ENCODE results near the gene PRSS36.
"Not testable (repeated sequence)": the region's sequence is repeated elsewhere in the genome, so short reads cannot be mapped to it uniquely, and the experiment has no call there.

Gene PRSS36

DNA sequence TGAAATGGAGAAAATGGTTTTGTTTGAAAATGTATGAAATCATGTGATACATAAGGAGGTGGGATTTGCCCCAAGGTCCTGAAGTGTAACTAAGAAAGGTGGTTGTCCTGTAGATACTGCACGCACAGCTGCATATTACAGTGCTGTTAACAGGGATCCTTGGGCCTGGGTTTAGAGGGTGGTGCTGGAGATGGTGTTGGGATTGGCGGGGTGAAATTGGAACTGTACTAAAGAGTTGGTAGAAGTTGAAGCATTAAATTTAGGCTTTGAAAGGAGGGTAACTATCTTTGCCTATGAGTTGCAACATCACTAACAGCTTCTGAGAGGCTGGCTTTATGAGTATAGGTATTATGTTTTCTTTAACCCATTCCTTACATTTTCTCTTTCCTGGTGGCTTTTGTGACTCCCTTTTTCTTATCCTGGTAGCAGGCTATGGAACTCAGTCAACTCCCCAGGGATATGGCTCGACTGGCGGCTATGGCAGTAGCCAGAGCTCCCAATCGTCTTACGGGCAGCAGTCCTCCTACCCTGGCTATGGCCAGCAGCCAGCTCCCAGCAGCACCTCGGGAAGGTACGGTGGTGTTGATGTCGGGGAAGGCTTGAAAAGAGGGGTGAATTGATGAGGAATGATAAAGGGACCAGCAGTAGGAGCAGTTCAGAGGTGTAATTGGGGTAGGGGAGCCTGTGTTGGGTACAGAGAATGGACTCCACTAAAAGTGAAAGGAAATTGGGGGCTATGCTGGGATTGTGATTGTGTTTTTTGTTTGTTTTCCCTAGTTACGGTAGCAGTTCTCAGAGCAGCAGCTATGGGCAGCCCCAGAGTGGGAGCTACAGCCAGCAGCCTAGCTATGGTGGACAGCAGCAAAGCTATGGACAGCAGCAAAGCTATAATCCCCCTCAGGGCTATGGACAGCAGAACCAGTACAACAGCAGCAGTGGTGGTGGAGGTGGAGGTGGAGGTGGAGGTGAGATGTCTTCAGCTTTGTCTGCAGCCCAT, 33.9 kb upstream of the PRSS36 start:
- DNase-seq = no peak

DNA sequence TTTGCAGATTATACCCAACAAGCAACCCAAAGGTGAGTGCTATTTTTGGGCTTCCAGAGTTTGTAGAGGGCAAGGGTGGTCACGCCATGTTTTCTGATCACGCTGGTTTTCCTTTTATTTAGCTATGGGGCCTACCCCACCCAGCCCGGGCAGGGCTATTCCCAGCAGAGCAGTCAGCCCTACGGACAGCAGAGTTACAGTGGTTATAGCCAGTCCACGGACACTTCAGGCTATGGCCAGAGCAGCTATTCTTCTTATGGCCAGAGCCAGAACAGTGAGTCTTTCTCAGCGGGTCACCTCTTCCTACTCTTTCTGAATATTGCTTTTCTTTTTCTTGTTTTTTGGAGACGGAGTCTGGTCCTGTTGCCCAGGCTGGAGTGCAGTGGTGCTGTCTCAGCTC, 32.5 kb upstream of the PRSS36 start:
- peak in 1 of 2 donors; percentile 10 for DNase-seq

DNA sequence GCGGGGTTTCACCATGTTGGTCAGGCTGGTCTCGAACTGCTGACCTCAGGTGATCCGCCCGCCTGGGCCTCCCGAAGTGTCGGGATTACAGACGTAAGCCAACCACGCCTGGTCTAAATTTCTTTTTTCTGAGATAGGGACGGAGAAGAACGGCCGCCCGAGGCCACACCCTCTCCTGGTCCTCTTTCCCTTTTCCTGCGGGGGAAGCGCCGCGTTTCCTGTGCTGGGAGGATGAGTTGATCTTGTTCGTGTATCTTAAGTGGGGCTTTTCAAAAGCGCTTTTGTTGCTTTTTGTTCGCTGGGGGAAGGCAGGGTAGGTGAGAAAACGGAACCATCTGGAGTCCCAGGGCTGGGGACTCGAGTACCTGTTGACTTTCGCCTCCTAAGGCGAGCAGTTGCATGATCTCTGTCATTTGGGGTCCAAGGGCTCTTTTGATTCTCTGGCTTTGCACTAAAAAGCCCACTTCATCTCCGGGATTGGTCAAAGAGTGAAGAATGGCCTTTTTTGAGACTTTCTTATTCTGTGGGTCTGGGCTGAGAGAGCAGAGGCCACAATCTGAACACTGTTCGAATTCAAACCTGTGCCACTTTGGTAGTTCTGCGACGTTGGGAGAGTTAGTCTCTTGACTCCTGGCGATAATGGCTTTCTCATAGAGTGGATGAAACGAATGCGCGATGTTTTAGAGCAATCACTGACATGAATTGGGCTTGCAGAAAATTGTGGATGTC, 31.4 kb upstream of the PRSS36 start:
- DNase-seq = peak in 1 of 2 donors; percentile 34

DNA sequence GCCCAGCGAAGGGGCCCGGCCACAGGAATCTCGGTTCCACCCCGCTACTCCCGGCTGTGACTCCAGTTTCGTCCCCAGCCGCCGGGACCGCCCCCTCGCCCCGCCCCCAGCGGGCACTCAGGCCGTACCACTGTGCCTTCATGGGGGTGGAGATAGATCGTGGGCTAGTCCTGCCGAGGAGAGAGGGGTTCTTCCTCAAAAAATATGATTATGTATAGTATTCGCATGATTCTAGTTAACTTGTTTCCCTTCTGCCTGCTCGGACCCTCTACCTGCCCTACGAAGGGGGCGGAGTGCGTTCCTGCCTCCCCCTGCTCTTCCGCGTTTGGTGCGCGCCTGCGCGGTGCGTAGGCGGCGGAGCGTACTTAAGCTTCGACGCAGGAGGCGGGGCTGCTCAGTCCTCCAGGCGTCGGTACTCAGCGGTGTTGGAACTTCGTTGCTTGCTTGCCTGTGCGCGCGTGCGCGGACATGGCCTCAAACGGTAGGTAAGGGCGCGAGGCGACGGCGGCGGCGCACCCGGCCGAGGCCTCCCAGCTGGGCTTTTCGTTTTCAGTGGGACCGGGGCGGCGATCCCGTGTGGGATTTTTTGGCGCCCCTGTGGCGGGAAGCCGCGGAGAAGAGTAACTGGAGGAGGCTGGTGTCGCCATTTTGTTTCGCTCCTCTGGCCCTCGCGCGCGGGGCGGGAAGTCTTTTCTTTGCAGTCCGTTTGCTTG, 30.0 kb upstream of the PRSS36 start, which contains the start of gene FUS:
FUS (plus strand) TSS at position 393 of the 713 bp plus-strand sequence; CDS start at position 469, 76 bp downstream.
- peak; percentile 89 to 94 for DNase-seq

DNA sequence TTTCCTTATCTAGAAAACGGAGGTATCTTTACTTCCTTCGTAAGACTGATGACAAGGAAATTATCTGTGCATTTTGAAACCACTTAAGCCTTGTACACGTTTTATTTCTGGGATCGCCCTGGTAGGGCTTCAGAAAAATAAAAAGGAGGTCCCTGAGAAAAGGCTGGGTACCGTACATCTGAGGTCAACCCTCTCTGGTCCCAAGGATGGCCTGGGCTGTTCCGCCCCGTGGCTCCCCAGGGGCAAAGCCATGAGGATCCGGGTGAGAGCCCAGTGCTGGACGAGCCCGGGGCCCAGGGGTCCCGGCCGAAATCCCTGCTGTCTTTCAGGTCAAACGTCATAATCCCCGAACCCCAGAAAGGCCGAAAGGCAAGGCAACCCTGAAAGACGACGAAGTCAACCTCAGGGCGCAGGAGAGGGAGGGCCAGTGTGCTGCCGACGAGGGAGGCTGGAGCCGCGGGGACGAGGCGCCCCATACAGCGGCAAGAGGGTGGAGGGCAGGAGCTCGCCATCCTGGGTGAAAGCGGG, 29.4 kb upstream of the PRSS36 start:
- no peak for DNase-seq

DNA sequence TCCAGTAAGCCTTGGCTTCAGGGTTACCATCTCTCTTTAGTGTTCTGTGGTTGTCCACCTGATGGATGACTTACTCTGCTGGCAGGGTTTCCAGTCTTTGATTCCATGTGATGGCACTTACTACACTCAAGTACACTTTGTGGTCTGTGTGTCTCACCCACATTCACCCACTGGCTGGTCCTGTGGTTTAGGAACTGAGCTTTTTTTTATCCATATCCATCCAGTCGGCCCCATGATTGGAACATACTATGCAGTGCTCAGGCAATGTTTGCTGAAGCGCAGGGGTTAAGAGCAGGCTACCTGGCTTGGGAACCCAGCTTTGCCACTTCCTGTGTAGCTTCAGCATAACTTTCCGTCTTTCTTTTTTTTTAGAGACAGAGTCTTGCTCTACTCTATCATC, 27.3 kb upstream of the PRSS36 start:
- DNase-seq = peak; percentile 22 to 65

DNA sequence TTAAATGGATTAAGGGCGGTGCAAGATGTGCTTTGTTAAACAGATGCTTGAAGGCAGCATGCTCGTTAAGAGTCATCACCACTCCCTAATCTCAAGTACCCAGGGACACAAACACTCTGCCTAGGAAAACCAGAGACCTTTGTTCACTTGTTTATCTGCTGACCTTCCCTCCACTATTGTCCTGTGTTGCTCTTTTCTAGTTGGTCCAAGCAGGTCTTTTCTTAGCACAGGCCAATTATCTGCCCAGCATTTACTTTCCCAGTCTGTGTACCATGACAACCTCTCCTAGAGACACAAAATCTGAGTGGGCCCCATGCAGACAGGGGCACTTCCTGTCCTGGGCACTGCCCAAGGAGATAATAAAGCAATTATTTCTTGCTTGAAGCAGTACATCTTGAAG, 20.2 kb upstream of the PRSS36 start:
- not testable (repeated sequence) for DNase-seq

DNA sequence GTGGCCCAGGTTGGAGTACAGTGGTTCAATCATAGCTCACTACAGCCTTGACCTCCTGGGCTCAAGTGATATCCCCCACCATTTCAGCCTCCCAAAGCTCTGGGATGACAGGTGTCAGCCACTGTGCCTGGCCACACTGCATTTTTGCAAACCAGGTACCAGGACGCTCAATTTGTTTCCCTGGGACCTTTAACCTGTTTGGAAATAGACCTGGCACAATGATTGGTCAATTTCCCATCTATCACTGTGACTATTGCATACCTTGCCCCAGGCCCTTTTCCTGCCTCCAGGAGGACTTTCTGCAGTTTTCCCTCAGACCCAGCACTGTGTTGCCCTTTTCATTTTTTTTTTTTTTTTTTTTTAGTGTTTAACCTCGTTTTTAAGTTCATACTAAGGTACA, 19.0 kb upstream of the PRSS36 start:
- DNase-seq = no peak

DNA sequence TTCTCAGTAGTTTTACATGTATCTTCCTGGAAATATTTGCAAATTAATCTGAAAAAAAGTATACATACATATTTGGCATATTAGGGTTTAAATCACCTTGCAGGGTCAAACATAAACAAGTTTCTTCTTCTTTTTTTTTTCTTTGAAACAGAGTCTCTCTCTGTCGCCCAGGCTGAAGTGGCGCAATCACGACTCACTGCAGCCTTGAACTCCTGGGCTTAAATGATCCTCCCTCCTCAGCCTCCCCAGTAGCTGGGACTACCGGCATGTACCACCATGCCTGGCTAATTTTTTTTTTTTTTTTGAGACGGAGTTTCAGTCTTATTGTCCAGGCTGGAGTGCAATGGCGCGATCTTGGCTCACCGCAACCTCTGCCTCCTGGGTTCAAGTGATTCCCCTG, 17.4 kb upstream of the PRSS36 start:
- DNase-seq = no peak

DNA sequence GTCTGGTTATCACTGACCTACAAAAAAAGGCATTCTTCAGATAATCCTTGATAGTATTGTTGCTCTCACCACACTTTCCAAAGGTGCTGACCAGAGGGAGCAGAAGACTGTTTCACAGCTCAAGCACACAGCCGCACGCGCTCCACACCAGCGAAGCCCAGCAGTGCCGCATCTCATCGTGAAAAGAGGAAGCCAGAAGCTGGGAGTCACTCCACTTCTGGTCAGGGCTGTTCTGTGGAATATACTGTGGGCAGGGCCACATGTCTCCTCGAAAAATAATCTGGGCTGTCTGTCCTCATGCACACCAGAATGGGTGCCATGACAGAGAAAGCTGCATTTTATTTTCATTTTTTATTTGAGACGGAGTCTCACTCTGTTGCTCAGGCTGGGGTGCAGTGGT, 7.3 kb upstream of the PRSS36 start:
- DNase-seq = peak in 1 of 2 donors; percentile 39

DNA sequence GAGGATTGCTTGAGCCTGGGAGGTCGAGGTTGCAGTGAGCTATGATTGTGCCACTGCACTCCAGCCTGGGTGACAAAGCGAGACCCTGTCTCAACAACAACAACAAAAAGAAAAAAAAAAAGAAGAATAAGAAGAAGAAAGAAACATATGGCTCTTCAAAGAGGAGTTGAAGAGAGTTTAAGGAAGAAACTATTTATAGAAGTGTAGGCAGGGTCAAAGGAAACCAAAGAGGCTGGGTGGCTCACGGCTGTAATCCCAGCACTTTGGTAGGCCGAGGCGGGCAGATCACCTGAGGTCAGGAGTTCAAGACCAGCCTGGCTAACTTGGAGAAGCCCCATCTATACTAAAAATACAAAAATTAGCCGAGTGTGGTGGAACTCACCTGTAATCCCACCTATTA, 1.1 kb upstream of the PRSS36 start:
- DNase-seq = not testable (repeated sequence)

DNA sequence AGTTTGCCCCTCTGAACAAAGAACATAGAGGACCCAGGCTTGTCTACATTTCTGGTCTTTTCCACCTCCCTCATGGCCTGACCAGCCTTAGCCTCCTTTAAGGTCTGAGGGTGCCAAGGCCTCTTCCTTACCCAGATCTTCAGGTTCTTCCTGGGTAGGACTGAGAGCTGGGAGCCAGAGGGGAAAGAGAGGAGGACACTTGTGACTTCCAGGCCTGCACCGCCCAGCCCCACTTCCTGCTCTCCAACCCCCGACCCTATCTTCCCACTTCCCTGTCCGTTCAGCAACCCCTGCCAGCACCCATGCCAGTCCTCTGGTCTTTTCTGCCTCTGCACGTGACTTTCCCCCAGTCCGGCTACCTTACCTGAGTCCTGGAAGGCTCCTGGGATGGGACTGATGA, 534 bp downstream of the PRSS36 start:
- DNase-seq = no peak

DNA sequence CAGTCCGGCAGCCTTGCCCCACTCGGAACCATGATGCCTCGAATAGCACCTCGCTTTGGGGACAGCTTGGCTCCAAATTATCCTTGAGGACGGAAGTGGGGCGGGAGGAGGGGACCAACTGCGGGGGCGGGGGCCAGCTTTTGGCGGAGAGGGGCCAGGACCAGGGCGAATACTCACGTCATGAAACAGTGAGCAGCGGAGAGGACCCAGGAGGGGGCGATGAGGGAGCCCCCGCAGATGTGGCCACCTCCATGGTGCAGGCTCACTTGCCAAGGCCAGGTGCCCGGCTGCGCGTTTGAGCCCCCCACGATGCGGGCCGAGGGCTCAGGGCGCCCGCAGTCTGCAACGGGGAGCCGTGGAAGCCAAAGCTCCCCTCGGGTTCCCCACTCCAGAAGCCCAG, 970 bp downstream of the PRSS36 start:
- DNase-seq = no peak

DNA sequence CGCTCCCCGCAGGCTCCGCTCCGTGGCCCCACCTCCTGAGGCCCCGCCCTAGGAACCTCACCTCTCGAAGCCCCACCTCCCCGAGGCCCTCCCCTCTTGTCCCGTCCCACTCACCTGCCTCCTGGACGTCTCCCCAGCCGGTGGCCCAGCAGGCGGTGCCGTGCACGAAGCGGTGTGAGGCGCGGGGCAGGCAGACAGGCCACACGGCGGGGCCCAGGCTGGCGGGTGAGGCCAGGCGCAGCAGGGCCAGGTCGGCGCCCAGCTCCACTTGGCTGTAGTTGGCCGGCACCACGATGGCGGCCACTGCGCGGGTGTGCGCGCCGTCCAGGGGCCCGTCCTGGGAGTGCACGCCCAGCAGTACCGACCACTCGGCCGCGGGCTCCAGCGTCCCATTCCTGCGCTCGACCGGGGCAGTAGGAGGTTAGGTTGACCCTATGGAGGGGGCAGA, 1.6 kb downstream of the PRSS36 start:
- DNase-seq = no peak

DNA sequence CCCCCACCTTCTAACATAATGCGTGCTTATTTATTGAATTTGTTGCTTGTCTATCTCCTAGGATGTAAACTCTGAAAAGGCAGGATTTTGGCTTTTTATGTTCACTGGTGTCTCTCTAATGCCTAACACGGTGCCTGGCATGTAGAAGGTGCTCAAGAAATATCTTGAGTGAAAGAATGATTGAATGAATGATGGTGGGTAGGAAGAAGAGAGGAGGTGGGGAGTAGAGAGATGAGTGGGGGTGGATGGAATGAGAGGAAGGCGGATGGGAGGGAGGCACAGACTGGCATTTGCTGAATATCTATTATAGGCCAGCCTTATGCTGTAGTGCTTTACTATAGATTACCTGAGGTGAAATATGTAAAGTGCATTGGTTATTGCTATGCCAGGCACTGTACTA, 2.3 kb downstream of the PRSS36 start:
- DNase-seq = no peak

DNA sequence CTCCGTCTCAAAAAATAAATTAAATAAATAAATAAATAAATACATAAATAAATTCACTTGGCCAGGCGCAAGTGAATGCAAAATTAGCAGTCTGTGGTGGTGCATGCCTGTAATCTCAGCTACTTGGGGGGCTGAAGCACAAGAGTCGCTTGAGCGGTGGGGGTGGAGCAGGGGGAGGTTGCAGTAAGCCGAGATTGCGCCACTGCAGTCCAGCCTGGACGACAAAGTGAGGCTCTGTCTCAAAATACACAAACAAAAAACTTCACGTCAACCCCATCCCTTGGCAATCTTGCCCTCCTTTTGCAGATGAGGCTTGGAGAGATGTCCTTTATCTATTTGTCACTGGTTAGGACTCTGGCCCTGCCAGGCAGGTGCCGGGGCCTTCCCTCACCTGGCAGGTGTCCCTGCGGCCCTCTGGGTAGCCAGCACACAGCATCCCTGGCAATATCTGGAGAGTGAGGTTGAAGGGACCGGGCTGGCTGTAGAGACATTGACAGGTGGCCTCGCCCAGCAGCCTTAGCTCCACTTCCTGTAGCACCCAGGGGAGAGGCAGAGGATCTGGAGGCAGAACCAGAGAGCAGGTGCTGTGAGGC, 4.4 kb downstream of the PRSS36 start:
- DNase-seq = no peak

DNA sequence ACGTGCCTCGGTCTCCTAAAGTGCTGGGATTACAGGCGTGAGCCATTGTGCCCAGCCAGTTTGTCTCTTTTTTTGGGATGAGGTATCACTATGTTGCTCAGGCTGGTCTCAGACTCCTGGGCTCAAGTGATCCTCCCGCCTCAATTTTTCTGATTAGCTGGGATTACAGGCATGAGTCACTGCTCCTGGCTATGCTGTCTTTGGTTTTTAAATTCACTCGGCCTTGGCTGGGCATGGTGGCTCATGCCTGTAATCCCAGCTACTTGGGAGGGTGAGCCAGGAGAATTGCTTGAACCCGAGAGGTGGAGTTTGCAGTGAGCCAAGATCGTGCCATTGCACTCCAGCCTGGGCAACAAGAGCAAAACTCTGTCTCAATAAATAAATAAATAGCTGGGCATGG, 5.4 kb downstream of the PRSS36 start:
- DNase-seq = not testable (repeated sequence)

DNA sequence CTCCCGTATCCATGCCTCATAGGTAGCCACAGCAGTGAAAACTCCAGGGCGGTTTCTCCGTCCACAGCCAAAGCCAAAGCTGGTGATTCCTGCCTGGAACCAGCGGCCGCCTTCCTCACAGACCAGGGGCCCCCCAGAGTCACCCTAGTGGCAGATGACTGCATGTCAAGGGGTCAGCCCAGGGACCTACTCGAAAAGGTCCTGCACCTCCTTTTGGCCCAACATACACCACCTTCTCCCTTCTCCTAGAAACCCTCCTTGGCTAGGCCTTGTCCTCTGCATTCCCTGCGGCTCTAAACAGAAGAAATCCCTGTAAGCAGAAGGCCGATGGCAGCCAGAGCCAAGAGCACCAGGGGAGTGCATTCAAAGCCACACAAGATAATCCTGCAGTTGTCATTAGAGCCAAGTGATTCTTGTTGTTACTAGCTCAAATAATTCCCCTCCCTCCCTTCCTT, 6.1 kb downstream of the PRSS36 start:
- no peak for DNase-seq

DNA sequence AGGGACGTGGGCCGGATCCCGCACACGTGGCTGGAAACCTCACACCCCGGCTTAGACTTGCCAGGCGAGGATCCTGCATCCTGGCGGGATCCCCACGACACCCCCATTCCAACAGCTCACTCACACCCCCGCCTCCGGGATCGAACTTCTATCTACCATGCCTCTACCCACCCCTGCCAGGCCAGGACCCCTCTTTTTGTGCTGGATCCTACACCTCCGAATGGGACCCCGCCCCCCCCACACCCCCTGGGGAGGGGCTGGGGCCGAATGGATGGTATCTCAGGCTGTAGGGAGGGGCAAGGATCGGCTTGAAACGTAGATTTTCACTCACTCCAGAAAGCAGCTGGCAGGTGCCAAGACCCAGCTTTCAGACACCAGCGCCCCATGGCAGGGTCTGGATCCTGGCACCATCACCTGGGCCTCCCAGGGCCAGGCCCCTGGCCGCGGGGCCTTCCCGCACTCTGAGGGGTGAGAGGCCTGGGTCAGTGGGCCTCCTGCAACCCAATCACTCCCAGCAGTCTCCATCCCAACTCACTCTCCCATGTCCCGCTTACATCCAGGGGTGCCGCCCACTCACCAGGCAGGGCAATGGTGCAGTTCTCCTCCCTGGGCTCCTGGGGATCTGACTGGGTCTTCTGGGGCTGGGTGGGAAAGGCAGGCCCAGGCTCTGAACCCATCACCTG, 6.7 kb downstream of the PRSS36 start:
- DNase-seq = no peak

DNA sequence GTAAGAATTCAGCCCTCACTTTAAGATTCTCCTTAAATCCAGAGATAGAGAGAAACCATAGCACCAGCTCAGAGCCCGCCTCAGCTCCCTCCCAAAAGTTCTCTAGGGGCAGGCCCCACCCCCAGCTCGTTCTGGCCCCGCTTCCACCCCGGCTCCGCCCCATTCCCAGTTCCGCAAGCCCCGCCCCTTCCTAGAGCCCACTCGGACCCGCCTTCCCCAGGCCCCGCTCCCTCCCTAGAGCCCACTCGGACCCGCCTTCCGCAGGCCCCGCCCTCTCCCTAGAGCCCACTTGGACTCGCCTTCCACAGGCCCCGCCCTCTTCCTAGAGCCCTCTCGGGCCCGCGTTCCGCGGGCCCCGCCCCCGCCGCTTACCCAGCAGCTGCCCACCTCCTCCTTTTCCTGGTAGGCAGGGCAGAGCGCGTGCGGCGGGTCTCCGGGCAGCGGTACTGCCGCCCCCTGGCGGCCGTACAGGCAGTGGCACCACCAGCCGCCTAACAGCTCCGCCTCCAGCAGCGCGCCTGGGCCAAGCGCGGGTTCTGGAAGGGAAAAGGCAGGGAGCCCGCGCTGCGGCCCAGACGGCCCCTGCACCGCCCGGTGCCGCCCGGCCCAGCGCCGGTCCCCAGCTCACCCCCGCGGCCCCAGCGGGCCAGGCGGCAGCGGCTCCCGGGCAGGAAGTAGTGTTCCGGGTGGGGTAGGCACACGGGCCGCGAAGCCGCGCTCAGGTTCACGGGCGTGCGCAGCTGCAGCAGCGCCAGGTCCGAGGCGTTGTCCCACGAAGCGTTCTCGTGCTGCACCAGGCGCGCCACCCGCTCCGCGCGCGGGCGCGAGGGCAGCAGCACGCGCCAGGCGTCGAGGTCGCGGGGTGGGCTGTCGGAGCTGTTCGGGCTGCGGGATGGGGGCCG, 7.5 kb downstream of the PRSS36 start:
- DNase-seq = peak; percentile 99
